Measurements from ENCODE around the gene PRKD2.
A peak's percentile ranks its signal among the peaks of the same experiment; 100 is the strongest.

The PRKD2 gene

DNA sequence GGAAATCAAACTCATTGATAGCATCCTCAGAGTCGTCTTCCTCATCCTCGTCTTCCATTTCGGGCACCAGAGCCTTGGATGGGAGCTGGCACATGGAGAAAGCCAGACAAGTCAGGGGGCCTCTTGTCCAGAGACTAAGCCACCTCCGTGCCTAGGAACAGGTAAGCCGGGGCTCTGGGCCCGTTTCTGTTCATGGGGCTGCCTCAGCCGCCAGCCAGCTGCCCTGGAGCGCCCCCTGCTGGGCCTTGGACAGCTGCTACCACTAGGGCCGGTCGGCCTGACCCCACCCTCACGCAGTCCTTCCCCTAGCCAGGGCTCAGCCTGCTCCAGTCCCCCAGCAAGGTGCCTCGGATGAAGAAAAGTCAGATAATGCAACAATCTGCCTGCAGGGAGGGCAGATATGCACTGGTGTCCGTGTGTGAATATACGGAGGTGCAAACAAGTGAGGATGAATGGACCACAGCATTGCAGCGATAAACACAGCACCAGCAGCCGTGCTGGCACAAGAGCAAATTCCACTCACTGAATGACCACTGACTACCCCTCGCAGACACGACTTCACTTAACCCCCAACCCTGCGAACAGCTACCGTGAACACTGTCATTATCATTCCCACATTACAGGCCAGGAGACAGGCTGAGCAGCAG, 11.9 kb upstream of the PRKD2 start:
- Histone ChIP-seq H3K9me3 (replicated peaks in 1 of 2; ENCODE audit: control insufficient read depth in 2 of 2, insufficient read depth in 1 of 2, low read depth in 1 of 2, low read length in 2 of 2) (peaks cover 0 to 2% of the 10 kb centered on the region in 2 donors), H2AK5ac (ENCODE audit: low read depth, low read length) (no peak overlapping the region), H4K8ac (ENCODE audit: low read depth, low read length) (peak overlapping the region; percentile 20), H3K4ac (ENCODE audit: low read length) (no peak overlapping the region), H4K91ac (ENCODE audit: low read depth, low read length, poor library complexity) (peak overlapping the region; percentile 7), H3K36me3 (replicated peaks in 1 of 2; ENCODE audit: control insufficient read depth in 2 of 2, insufficient read depth in 2 of 2, low read length in 2 of 2) (peaks cover 92 to 100% of the 10 kb centered on the region in 2 donors), H3K4me3 (ENCODE audit: low read length in 2 of 2) (peak overlapping the region in 1 of 2 donors; percentile 51), H2BK5ac (ENCODE audit: low read length) (peak overlapping the region; percentile 33), H3K27me3 (ENCODE audit: control insufficient read depth in 3 of 3, insufficient read depth in 3 of 3, low read depth in 1 of 3, low read length in 3 of 3) (no peaks in the 10 kb centered on the region), H2BK12ac (ENCODE audit: low read length) (no peak overlapping the region), H2BK15ac (ENCODE audit: low read length) (no peak overlapping the region), H3K18ac (ENCODE audit: low read length) (no peak overlapping the region), H3K14ac (ENCODE audit: low read length) (no peak overlapping the region), H3K79me1 (ENCODE audit: low read depth, low read length) (peaks cover 19% of the 10 kb centered on the region), H2BK120ac (ENCODE audit: low read depth, low read length) (no peak overlapping the region), H3K27ac (replicated peaks; ENCODE audit: low read length) (no peak overlapping the region), H3K9ac (ENCODE audit: low read depth, low read length, poor library complexity) (peak overlapping the region; percentile 53), H2AFZ (ENCODE audit: low read length) (no peak overlapping the region), H3K4me1 (ENCODE audit: control insufficient read depth in 2 of 2, insufficient read depth in 1 of 2, low read depth in 1 of 2, low read length in 2 of 2) (no peaks in the 10 kb centered on the region), H3K4me2 (ENCODE audit: insufficient read depth, low read length, poor library complexity, severe bottlenecking) (no peak overlapping the region), H3K23ac (ENCODE audit: low read depth, low read length, poor library complexity) (no peak overlapping the region)
- no CpG with 5 or more reads among the region's 20 CpGs for WGBS, 2 donors (ENCODE audit: extremely low coverage in 2 of 2, insufficient read length in 2 of 2, insufficient replicate concordance in 1 of 2)
- DNase-seq (ENCODE audit: low spot score) = peak; percentile 43

- H3K9ac ChIP-seq (ENCODE audit: low read depth, low read length, poor library complexity) = peak overlapping the region; percentile 30
Measured at GRCh38 chr19:46728208-46728607, 11.3 kb upstream of the PRKD2 start.

GRCh38 chr19:46727757-46728156, 10.8 kb upstream of the PRKD2 start:
- Histone ChIP-seq H3K4me1 (ENCODE audit: control insufficient read depth in 2 of 2, insufficient read depth in 1 of 2, low read depth in 1 of 2, low read length in 2 of 2) (no peaks in the 10 kb centered on the region), H2BK5ac (ENCODE audit: low read length) (no peak overlapping the region), H3K9ac (ENCODE audit: low read depth, low read length, poor library complexity) (peak overlapping the region; percentile 30), H3K36me3 (replicated peaks in 1 of 2; ENCODE audit: control insufficient read depth in 2 of 2, insufficient read depth in 2 of 2, low read length in 2 of 2) (peaks cover 93 to 100% of the 10 kb centered on the region in 2 donors), H3K4me3 (ENCODE audit: low read length in 2 of 2) (no peak overlapping the region), H3K14ac (ENCODE audit: low read length) (no peak overlapping the region), H3K27ac (replicated peaks; ENCODE audit: low read length) (no peak overlapping the region), H4K8ac (ENCODE audit: low read depth, low read length) (no peak overlapping the region), H2BK12ac (ENCODE audit: low read length) (no peak overlapping the region), H3K79me1 (ENCODE audit: low read depth, low read length) (peaks cover 21% of the 10 kb centered on the region), H2BK15ac (ENCODE audit: low read length) (no peak overlapping the region), H3K27me3 (ENCODE audit: control insufficient read depth in 3 of 3, insufficient read depth in 3 of 3, low read depth in 1 of 3, low read length in 3 of 3) (no peaks in the 10 kb centered on the region), H2AFZ (ENCODE audit: low read length) (no peak overlapping the region), H3K23ac (ENCODE audit: low read depth, low read length, poor library complexity) (peak overlapping the region; percentile 16), H4K91ac (ENCODE audit: low read depth, low read length, poor library complexity) (no peak overlapping the region), H2AK5ac (ENCODE audit: low read depth, low read length) (no peak overlapping the region), H2BK120ac (ENCODE audit: low read depth, low read length) (no peak overlapping the region), H3K4me2 (ENCODE audit: insufficient read depth, low read length, poor library complexity, severe bottlenecking) (no peak overlapping the region), H3K9me3 (replicated peaks in 1 of 2; ENCODE audit: control insufficient read depth in 2 of 2, insufficient read depth in 1 of 2, low read depth in 1 of 2, low read length in 2 of 2) (peaks cover 0 to 2% of the 10 kb centered on the region in 2 donors), H3K4ac (ENCODE audit: low read length) (no peak overlapping the region), H3K18ac (ENCODE audit: low read length) (no peak overlapping the region)
- no peak for DNase-seq (ENCODE audit: low spot score)
- WGBS, 2 donors (ENCODE audit: extremely low coverage in 2 of 2, insufficient read length in 2 of 2, insufficient replicate concordance in 1 of 2) = no CpG with 5 or more reads among the region's 11 CpGs

More at GRCh38 chr19:46728208-46728607, 11.3 kb upstream of the PRKD2 start:
- H3K4me1 ChIP-seq (ENCODE audit: control insufficient read depth in 2 of 2, insufficient read depth in 1 of 2, low read depth in 1 of 2, low read length in 2 of 2) = no peaks in the 10 kb centered on the region
- H3K18ac ChIP-seq (ENCODE audit: low read length) = no peak overlapping the region
- no peak overlapping the region for H2BK15ac ChIP-seq (ENCODE audit: low read length)
- peaks cover 0 to 2% of the 10 kb centered on the region in 2 donors for H3K9me3 ChIP-seq (replicated peaks in 1 of 2; ENCODE audit: control insufficient read depth in 2 of 2, insufficient read depth in 1 of 2, low read depth in 1 of 2, low read length in 2 of 2)
- no peak overlapping the region for H3K4me2 ChIP-seq (ENCODE audit: insufficient read depth, low read length, poor library complexity, severe bottlenecking)
- no peak overlapping the region for H4K91ac ChIP-seq (ENCODE audit: low read depth, low read length, poor library complexity)
- H3K27me3 ChIP-seq (ENCODE audit: control insufficient read depth in 3 of 3, insufficient read depth in 3 of 3, low read depth in 1 of 3, low read length in 3 of 3) = no peaks in the 10 kb centered on the region
- DNase-seq (ENCODE audit: low spot score) = no peak
- H3K4ac ChIP-seq (ENCODE audit: low read length) = no peak overlapping the region
- H3K4me3 ChIP-seq (ENCODE audit: low read length in 2 of 2) = no peak overlapping the region
- peaks cover 19% of the 10 kb centered on the region for H3K79me1 ChIP-seq (ENCODE audit: low read depth, low read length)
- peak overlapping the region; percentile 16 for H3K23ac ChIP-seq (ENCODE audit: low read depth, low read length, poor library complexity)
- H3K27ac ChIP-seq (replicated peaks; ENCODE audit: low read length) = no peak overlapping the region
- no peak overlapping the region for H2BK120ac ChIP-seq (ENCODE audit: low read depth, low read length)
- peaks cover 93 to 100% of the 10 kb centered on the region in 2 donors for H3K36me3 ChIP-seq (replicated peaks in 1 of 2; ENCODE audit: control insufficient read depth in 2 of 2, insufficient read depth in 2 of 2, low read length in 2 of 2)
- no CpG with 5 or more reads among the region's 14 CpGs for WGBS, 2 donors (ENCODE audit: extremely low coverage in 2 of 2, insufficient read length in 2 of 2, insufficient replicate concordance in 1 of 2)
- H2BK5ac ChIP-seq (ENCODE audit: low read length) = no peak overlapping the region
- no peak overlapping the region for H2AFZ ChIP-seq (ENCODE audit: low read length)
- no peak overlapping the region for H3K14ac ChIP-seq (ENCODE audit: low read length)
- H4K8ac ChIP-seq (ENCODE audit: low read depth, low read length) = peak overlapping the region; percentile 20
- H2BK12ac ChIP-seq (ENCODE audit: low read length) = no peak overlapping the region
- H2AK5ac ChIP-seq (ENCODE audit: low read depth, low read length) = no peak overlapping the region

DNA sequence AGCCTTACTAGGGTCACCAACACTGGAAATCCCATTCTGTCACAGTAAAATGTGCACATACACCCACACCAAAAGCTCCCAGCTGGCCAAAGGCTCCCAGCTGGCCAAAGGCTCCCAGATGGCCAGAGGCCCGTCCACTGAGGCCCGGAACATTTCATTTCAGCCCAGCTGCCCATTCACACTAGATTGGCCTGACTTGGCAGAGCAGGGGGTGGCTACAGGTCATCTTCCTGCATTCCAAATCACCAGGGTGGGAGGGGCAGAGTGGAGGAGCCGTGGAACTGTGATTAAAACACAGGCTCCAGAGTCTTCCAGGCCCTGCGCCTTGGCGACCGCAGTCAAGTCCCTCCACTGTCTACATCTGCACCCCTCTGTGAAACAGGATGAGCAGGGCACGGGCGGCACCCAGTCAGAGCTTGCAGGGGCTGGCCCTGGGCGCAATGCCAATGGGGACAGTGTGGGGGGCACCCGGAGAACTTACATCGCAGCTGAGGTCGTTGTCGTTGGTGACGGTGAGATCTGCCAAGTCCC, 10.1 kb upstream of the PRKD2 start:
- Histone ChIP-seq H3K27ac (replicated peaks; ENCODE audit: low read length) (no peak overlapping the region), H3K36me3 (replicated peaks in 1 of 2; ENCODE audit: control insufficient read depth in 2 of 2, insufficient read depth in 2 of 2, low read length in 2 of 2) (peaks cover 94 to 100% of the 10 kb centered on the region in 2 donors), H3K9me3 (replicated peaks in 1 of 2; ENCODE audit: control insufficient read depth in 2 of 2, insufficient read depth in 1 of 2, low read depth in 1 of 2, low read length in 2 of 2) (peaks cover 0 to 2% of the 10 kb centered on the region in 2 donors)

More for the DNA sequence above, 10.1 kb upstream of the PRKD2 start:
- Histone ChIP-seq H3K4me1 (ENCODE audit: control insufficient read depth in 2 of 2, insufficient read depth in 1 of 2, low read depth in 1 of 2, low read length in 2 of 2) (no peaks in the 10 kb centered on the region), H3K4me2 (ENCODE audit: insufficient read depth, low read length, poor library complexity, severe bottlenecking) (no peak overlapping the region), H2BK12ac (ENCODE audit: low read length) (no peak overlapping the region), H2AFZ (ENCODE audit: low read length) (no peak overlapping the region), H3K14ac (ENCODE audit: low read length) (no peak overlapping the region), H2BK5ac (ENCODE audit: low read length) (peak overlapping the region; percentile 54), H3K18ac (ENCODE audit: low read length) (no peak overlapping the region), H2BK15ac (ENCODE audit: low read length) (no peak overlapping the region), H3K27me3 (ENCODE audit: control insufficient read depth in 3 of 3, insufficient read depth in 3 of 3, low read depth in 1 of 3, low read length in 3 of 3) (no peaks in the 10 kb centered on the region), H2BK120ac (ENCODE audit: low read depth, low read length) (no peak overlapping the region), H2AK5ac (ENCODE audit: low read depth, low read length) (no peak overlapping the region), H3K23ac (ENCODE audit: low read depth, low read length, poor library complexity) (no peak overlapping the region), H4K91ac (ENCODE audit: low read depth, low read length, poor library complexity) (no peak overlapping the region), H3K9ac (ENCODE audit: low read depth, low read length, poor library complexity) (peak overlapping the region; percentile 15), H3K4ac (ENCODE audit: low read length) (no peak overlapping the region), H4K8ac (ENCODE audit: low read depth, low read length) (no peak overlapping the region), H3K4me3 (ENCODE audit: low read length in 2 of 2) (no peak overlapping the region), H3K79me1 (ENCODE audit: low read depth, low read length) (peaks cover 14% of the 10 kb centered on the region)
- WGBS, 2 donors (ENCODE audit: extremely low coverage in 2 of 2, insufficient read length in 2 of 2, insufficient replicate concordance in 1 of 2) = no CpG with 5 or more reads among the region's 14 CpGs
- DNase-seq (ENCODE audit: low spot score) = no peak
